Ureter (tissue), 1 donor: ENCODE results near the gene CSE1L. TPM values are rescaled to one million over a fixed set of nuclear protein-coding genes. Genes with fewer than 3 reads are reported as not detected.
"Not testable (repeated sequence)": the region's sequence is repeated elsewhere in the genome, so short reads cannot be mapped to it uniquely, and the experiment has no call there.

Source experiments
- DNase-seq: peaks from one replicate; pipeline ENCODE4 v3.0.0-alpha.2; 2020; ENCODE audit warnings: low spot score
- total RNA-seq: library from RNA; stranded (reverse); gene quantifications from one replicate; pipeline ENCODE4 v1.2.4, GENCODE V29; 2023
- donor health status: DM: yes; HTN: yes; CAD: no.

CSE1L gene
- 62.3 TPM for total RNA-seq

GRCh38 chr20:49046087-49046900, at the start of gene CSE1L:
Gene CSE1L, plus strand, starts transcription at chr20:49046312. Its CDS starts 12,152 bp downstream, at chr20:49058464.
- DNase-seq, result peak; percentile 94

- no peak for DNase-seq
These were observed 45.9 kb upstream of the CSE1L start for GRCh38 chr20:48999890-49000870.

- no peak for DNase-seq
These were observed 44.4 kb upstream of the CSE1L start for GRCh38 chr20:49001741-49002140.

GRCh38 chr20:49006446-49006980, 39.6 kb upstream of the CSE1L start:
- DNase-seq, result no peak

GRCh38 chr20:49009899-49010631, 36.0 kb upstream of the CSE1L start:
- DNase-seq, result no peak

- DNase-seq, result no peak
These were observed 21.9 kb upstream of the CSE1L start for GRCh38 chr20:49024220-49024619.

GRCh38 chr20:49028177-49028576, 17.9 kb upstream of the CSE1L start:
- DNase-seq, result not testable (repeated sequence)

GRCh38 chr20:49028684-49029083, 17.4 kb upstream of the CSE1L start:
- no peak for DNase-seq

- no peak for DNase-seq
These were observed 16.9 kb upstream of the CSE1L start for GRCh38 chr20:49029203-49029602.

- DNase-seq, result no peak
These were observed 15.0 kb upstream of the CSE1L start for GRCh38 chr20:49030954-49031619.

GRCh38 chr20:49032455-49032854, 13.7 kb upstream of the CSE1L start:
- no peak for DNase-seq

- no peak for DNase-seq
These were observed 11.9 kb upstream of the CSE1L start for GRCh38 chr20:49034070-49034732.

GRCh38 chr20:49037962-49038387, 8.1 kb upstream of the CSE1L start:
- no peak for DNase-seq

- no peak for DNase-seq
These were observed 6.3 kb upstream of the CSE1L start for GRCh38 chr20:49039854-49040253.

- no peak for DNase-seq
These were observed 3.1 kb upstream of the CSE1L start for GRCh38 chr20:49043000-49043399.

GRCh38 chr20:49045440-49046086, 549 bp upstream of the CSE1L start:
- DNase-seq, result no peak

GRCh38 chr20:49052334-49052733, 6.2 kb downstream of the CSE1L start:
- DNase-seq, result no peak

GRCh38 chr20:49054056-49054643, 8.0 kb downstream of the CSE1L start:
- no peak for DNase-seq

- DNase-seq, result no peak
These were observed 17.2 kb downstream of the CSE1L start for GRCh38 chr20:49063279-49063678.

GRCh38 chr20:49074521-49074920, 28.4 kb downstream of the CSE1L start:
- no peak for DNase-seq
